ENCODE results near the gene RSAD2.

RSAD2 gene

DNA sequence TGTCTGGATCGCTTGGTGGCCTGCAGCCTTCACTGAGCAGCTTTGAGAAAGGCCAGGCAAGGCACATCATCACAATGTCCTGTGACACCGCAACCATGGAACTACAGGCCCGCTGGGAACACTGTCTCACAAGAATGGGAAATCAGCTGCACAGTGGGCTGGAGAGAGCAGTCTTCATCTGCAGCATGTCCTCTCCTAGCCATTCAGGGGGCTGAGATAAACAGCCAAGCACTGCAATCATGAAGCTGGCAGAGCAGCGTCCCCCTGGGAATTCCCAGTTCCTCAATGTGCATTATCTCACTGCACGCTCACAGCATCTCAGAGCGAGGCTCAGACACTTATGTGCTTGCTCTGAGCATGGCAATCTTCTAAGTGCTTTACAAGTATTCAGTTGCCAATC lies 13.8 kb upstream of the RSAD2 start:
- Histone ChIP-seq H3K9me3 (ENCODE audit: control insufficient read depth, low read length) (no peaks in the 10 kb centered on the region), H3K27me3 (replicated peaks; ENCODE audit: control insufficient read depth, insufficient read depth, low read length, poor library complexity, severe bottlenecking) (no peaks in the 10 kb centered on the region), H3K27ac (ENCODE audit: insufficient read depth, low read length, poor library complexity, severe bottlenecking) (no peak overlapping the region), H3K4me1 (ENCODE audit: control insufficient read depth, insufficient read depth, low read length, poor library complexity, severe bottlenecking) (no peaks in the 10 kb centered on the region), H3K36me3 (ENCODE audit: control insufficient read depth, insufficient read depth, low read length) (peaks cover 23% of the 10 kb centered on the region), H3K4me3 (ENCODE audit: insufficient read depth, low read depth, low read length, poor library complexity, severe bottlenecking) (no peak overlapping the region)
- DNase-seq = no peak

DNA sequence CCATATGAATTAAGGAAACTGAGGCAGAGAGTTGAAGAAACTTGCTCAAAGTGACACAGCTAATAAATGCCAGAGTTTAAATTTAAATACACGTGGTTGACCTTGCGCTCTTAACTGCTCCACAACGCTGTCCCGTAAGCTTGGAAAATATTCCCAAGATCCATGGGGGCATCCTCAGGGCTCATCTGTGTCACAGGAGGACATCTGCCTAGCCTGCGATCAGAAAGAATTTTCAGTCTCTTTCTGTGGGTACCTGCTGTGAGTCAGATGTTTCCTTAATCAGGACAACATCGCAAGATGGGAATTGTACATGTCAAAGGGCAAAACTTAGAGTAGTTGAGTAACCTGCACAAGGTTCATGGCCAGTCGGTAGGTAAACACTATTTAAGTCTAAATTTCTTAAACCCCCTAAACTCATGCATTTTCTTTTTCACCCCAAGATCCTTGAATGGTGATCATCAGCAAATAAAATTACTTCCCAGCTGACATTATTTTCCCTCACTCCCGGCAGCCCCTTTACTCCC lies 13.3 kb upstream of the RSAD2 start:
- Histone ChIP-seq H3K27ac (ENCODE audit: insufficient read depth, low read length, poor library complexity, severe bottlenecking) (peak overlapping the region; percentile 10), H3K4me1 (ENCODE audit: control insufficient read depth, insufficient read depth, low read length, poor library complexity, severe bottlenecking) (no peaks in the 10 kb centered on the region), H3K27me3 (replicated peaks; ENCODE audit: control insufficient read depth, insufficient read depth, low read length, poor library complexity, severe bottlenecking) (no peaks in the 10 kb centered on the region), H3K36me3 (ENCODE audit: control insufficient read depth, insufficient read depth, low read length) (peaks cover 22% of the 10 kb centered on the region), H3K4me3 (ENCODE audit: insufficient read depth, low read depth, low read length, poor library complexity, severe bottlenecking) (peak overlapping the region; percentile 78), H3K9me3 (ENCODE audit: control insufficient read depth, low read length) (no peaks in the 10 kb centered on the region)
- DNase-seq = no peak

DNA sequence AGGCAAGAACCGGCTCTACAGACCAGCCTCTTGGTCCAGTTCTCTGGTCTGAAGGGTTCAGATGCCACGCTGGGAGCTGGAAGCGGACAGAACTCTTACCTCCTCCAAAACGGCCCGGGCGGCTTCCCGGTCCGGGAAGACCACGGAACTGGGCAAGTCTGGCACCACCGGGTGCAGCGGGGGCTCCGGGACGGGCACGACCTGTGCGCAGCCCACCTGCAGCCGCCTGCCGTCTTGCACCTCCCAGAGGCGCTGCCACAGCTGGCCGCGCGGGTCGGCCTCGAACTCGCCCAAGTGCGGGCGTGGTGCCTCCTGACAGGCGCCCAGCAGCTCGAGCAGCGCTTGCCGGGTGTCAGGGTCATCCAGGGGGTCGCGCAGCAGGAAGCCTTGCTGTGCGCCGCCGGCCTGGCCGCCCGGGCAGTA lies 12.6 kb upstream of the RSAD2 start:
- H3K4me3 ChIP-seq (ENCODE audit: insufficient read depth, low read depth, low read length, poor library complexity, severe bottlenecking) = peak overlapping the region; percentile 78
- H3K9me3 ChIP-seq (ENCODE audit: control insufficient read depth, low read length) = no peaks in the 10 kb centered on the region
- H3K4me1 ChIP-seq (ENCODE audit: control insufficient read depth, insufficient read depth, low read length, poor library complexity, severe bottlenecking) = no peaks in the 10 kb centered on the region
- no peak for DNase-seq
- peak overlapping the region; percentile 10 for H3K27ac ChIP-seq (ENCODE audit: insufficient read depth, low read length, poor library complexity, severe bottlenecking)
- no peaks in the 10 kb centered on the region for H3K27me3 ChIP-seq (replicated peaks; ENCODE audit: control insufficient read depth, insufficient read depth, low read length, poor library complexity, severe bottlenecking)
- H3K36me3 ChIP-seq (ENCODE audit: control insufficient read depth, insufficient read depth, low read length) = peaks cover 16% of the 10 kb centered on the region

DNA sequence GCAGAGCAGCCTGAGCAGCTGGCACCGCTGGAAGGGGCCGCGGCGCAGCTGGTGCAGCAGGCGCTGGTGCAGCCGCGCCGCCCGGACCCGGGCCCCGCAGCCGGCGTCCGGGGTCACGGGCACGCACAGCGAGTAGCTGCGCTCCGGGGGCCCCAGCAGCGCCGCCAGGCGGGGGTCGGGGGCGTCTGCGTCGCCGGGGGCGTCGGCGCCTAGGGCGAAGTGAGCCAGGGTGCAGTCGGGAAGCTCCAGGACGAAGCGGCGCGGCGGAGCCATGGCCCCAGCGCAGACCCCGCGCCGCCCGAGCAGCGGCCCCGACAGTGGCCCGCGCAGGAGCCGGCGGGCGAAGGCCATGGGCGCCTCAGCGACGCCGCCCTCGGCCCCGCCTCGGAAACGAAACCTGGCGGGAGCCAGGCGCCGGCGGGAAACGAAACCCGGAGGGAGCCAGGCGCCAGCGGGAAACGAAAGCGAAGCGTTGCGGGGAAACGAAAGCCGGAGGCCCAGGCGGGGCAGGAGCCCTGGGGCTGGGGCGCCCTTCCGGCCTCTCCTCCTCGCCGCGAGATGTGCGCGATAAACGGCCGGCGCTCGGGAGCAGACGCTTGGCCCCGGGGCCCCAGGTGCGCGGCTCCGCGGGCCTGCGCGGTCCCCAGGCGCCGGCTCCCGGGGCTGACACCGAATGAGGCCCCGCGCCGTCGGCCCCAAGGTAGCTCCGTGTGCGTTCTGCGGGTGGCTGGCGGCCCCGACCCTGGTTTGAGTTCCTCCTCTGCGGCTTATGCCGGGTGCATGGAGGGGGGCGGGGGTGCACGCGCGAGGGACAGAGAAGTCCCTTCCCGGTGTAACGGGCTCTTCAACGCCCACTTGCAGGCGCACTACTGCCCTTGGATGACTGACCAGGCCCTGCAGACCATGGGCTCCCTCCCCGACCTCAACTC lies 12.0 kb upstream of the RSAD2 start, which contains the start of gene CMPK2:
CMPK2 (minus strand) TSS at position 562 of the 929 bp plus-strand sequence; CDS start at position 351, 211 bp downstream.
- Histone ChIP-seq H3K36me3 (ENCODE audit: control insufficient read depth, insufficient read depth, low read length) (peaks cover 11% of the 10 kb centered on the region), H3K27ac (ENCODE audit: insufficient read depth, low read length, poor library complexity, severe bottlenecking) (peak within 1 kb of the TSS; percentile 54), H3K4me3 (ENCODE audit: insufficient read depth, low read depth, low read length, poor library complexity, severe bottlenecking) (peak within 1 kb of the TSS; percentile 78), H3K9me3 (ENCODE audit: control insufficient read depth, low read length) (no peaks in the 10 kb centered on the region), H3K4me1 (ENCODE audit: control insufficient read depth, insufficient read depth, low read length, poor library complexity, severe bottlenecking) (no peaks in the 10 kb centered on the region), H3K27me3 (replicated peaks; ENCODE audit: control insufficient read depth, insufficient read depth, low read length, poor library complexity, severe bottlenecking) (no peaks in the 10 kb centered on the region)
- peak; percentile 67 to 69 (median 67) for DNase-seq

DNA sequence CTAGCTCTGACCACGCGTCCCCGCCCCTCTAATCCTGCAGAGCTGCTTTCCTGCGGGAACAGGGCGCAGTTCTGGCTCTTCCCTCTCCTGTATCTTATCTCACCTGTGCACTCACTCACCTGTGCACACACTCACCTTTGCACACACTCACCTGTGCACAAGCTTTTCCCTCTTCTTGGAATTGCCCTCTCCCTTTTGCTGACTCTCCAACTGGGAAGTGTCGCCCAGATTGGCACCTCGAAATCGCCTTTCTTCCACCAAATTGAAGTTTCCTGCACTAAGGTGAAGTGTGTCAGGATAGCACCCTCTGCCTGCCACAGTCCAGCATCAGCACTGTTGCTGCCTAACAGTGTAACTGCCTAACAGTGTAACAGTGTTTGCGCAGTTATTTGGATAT lies 11.3 kb upstream of the RSAD2 start:
- DNase-seq = no peak
- H3K27ac ChIP-seq (ENCODE audit: insufficient read depth, low read length, poor library complexity, severe bottlenecking) = peak overlapping the region; percentile 54

DNA sequence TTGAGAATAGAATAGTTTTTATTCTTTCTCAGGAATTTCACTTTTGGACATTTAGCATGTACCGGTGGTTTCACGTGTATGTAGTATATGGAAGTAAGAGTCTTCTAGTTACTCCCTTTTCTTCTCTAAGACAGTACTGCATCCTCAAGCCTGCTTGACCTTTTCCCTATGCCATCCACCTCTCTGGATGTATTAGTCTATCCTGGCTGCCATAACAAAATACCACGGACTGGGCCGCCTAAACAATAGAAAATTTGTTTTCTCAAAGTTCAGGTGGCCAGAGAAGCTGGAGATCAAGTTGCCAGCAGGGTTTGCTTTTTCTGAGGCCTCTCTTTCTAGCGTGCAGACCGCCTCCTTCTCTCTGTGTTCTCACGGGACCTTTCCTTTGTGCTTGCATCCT lies 10.6 kb upstream of the RSAD2 start:
- no peaks in the 10 kb centered on the region for H3K9me3 ChIP-seq (ENCODE audit: control insufficient read depth, low read length)
- H3K27me3 ChIP-seq (replicated peaks; ENCODE audit: control insufficient read depth, insufficient read depth, low read length, poor library complexity, severe bottlenecking) = no peaks in the 10 kb centered on the region
- no peaks in the 10 kb centered on the region for H3K4me1 ChIP-seq (ENCODE audit: control insufficient read depth, insufficient read depth, low read length, poor library complexity, severe bottlenecking)
- DNase-seq = no peak
- no peak overlapping the region for H3K27ac ChIP-seq (ENCODE audit: insufficient read depth, low read length, poor library complexity, severe bottlenecking)
- H3K36me3 ChIP-seq (ENCODE audit: control insufficient read depth, insufficient read depth, low read length) = peaks cover 2% of the 10 kb centered on the region
- H3K4me3 ChIP-seq (ENCODE audit: insufficient read depth, low read depth, low read length, poor library complexity, severe bottlenecking) = no peak overlapping the region

More for the DNA sequence above, 11.3 kb upstream of the RSAD2 start:
- H3K9me3 ChIP-seq (ENCODE audit: control insufficient read depth, low read length) = no peaks in the 10 kb centered on the region
- H3K36me3 ChIP-seq (ENCODE audit: control insufficient read depth, insufficient read depth, low read length) = peaks cover 9% of the 10 kb centered on the region
- H3K4me3 ChIP-seq (ENCODE audit: insufficient read depth, low read depth, low read length, poor library complexity, severe bottlenecking) = peak overlapping the region; percentile 78
- no peaks in the 10 kb centered on the region for H3K4me1 ChIP-seq (ENCODE audit: control insufficient read depth, insufficient read depth, low read length, poor library complexity, severe bottlenecking)
- H3K27me3 ChIP-seq (replicated peaks; ENCODE audit: control insufficient read depth, insufficient read depth, low read length, poor library complexity, severe bottlenecking) = no peaks in the 10 kb centered on the region

DNA sequence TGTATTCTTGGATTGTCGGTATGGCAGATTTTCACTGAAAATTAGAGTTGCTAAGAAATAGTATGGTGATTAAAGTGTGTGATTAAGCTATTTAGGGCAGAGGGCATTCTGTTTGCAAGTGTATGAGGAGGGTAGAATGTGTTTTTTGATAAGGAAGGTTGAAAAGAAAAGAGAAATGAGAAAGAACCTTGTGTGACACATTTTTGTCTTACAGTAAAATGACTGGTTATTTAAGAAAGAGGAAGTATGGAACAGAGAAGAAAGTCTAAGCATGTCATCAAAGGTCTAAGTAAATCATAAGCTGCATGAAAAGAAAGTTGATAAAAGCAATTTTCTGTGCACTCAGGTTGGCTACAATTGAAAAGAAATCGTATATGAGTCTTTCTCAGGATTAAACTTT lies 5.2 kb upstream of the RSAD2 start:
- no peak overlapping the region for H3K27ac ChIP-seq (ENCODE audit: insufficient read depth, low read length, poor library complexity, severe bottlenecking)
- H3K9me3 ChIP-seq (ENCODE audit: control insufficient read depth, low read length) = no peaks in the 10 kb centered on the region
- no peak for DNase-seq
- no peaks in the 10 kb centered on the region for H3K27me3 ChIP-seq (replicated peaks; ENCODE audit: control insufficient read depth, insufficient read depth, low read length, poor library complexity, severe bottlenecking)
- no peak overlapping the region for H3K4me3 ChIP-seq (ENCODE audit: insufficient read depth, low read depth, low read length, poor library complexity, severe bottlenecking)
- no peaks in the 10 kb centered on the region for H3K36me3 ChIP-seq (ENCODE audit: control insufficient read depth, insufficient read depth, low read length)
- H3K4me1 ChIP-seq (ENCODE audit: control insufficient read depth, insufficient read depth, low read length, poor library complexity, severe bottlenecking) = no peaks in the 10 kb centered on the region

DNA sequence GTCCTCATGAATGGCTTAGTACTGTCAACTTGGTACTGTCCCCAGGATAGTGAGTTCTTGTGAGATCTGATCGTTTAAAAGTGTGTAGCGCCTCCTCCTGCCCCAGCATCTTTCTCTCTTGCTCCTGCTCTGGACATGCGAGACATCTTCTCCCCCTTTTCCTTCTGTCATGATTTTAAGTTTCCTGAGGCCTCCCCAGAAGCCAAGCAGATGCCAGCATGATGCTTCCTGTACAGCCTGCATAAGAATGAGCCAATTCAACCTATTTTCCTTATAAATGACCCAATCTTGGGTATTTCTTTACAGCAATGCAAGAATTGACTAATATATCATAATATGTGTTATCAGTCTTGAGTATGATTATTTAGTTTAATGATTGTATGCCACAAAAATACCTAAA lies 3.5 kb upstream of the RSAD2 start:
- no peak overlapping the region for H3K4me3 ChIP-seq (ENCODE audit: insufficient read depth, low read depth, low read length, poor library complexity, severe bottlenecking)
- no peak overlapping the region for H3K27ac ChIP-seq (ENCODE audit: insufficient read depth, low read length, poor library complexity, severe bottlenecking)
- H3K9me3 ChIP-seq (ENCODE audit: control insufficient read depth, low read length) = no peaks in the 10 kb centered on the region
- H3K4me1 ChIP-seq (ENCODE audit: control insufficient read depth, insufficient read depth, low read length, poor library complexity, severe bottlenecking) = peaks cover 16% of the 10 kb centered on the region
- DNase-seq = no peak
- H3K27me3 ChIP-seq (replicated peaks; ENCODE audit: control insufficient read depth, insufficient read depth, low read length, poor library complexity, severe bottlenecking) = no peaks in the 10 kb centered on the region
- H3K36me3 ChIP-seq (ENCODE audit: control insufficient read depth, insufficient read depth, low read length) = no peaks in the 10 kb centered on the region

DNA sequence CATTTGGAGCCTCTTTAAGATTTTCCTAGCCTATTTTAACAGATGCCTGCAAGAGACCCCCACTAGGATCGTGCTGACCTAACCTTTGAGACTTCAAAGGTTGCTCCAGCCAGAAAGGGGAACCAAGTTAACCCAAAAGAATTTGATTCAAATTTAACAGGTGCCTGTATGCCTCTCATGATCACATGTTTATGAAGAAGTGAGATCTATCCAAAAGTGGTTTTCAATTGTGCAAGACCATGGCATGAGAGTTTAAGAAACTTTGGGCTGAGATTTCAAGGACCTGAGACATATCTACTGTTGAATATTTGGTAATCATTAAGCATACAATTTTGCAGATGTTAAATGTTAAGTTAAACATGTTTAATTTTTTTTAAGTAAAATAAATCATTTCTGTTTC lies 1.3 kb upstream of the RSAD2 start:
- H3K4me1 ChIP-seq (ENCODE audit: control insufficient read depth, insufficient read depth, low read length, poor library complexity, severe bottlenecking) = peaks cover 22% of the 10 kb centered on the region
- no peak overlapping the region for H3K27ac ChIP-seq (ENCODE audit: insufficient read depth, low read length, poor library complexity, severe bottlenecking)
- H3K36me3 ChIP-seq (ENCODE audit: control insufficient read depth, insufficient read depth, low read length) = no peaks in the 10 kb centered on the region
- H3K27me3 ChIP-seq (replicated peaks; ENCODE audit: control insufficient read depth, insufficient read depth, low read length, poor library complexity, severe bottlenecking) = no peaks in the 10 kb centered on the region
- no peaks in the 10 kb centered on the region for H3K9me3 ChIP-seq (ENCODE audit: control insufficient read depth, low read length)
- DNase-seq = no peak
- H3K4me3 ChIP-seq (ENCODE audit: insufficient read depth, low read depth, low read length, poor library complexity, severe bottlenecking) = no peak overlapping the region

DNA sequence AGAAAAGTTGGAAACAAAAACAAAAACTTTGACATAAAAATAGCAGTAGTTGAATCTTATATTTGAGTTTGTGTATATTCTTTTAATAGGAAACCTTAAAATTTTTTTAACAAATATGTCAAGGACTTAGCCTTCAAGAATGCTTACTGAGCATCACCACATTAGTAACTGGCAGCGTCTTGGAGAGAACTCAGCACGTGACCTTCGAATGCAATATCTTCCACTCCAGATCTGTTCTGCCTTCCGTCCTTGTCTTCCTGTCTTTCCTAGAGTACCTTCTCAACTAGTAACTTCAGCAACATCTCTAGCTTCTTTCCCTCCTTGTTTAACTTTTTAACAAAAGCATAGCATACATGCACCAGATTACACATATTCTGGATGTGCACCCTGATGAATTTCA lies 972 bp downstream of the RSAD2 start:
- no peaks in the 10 kb centered on the region for H3K9me3 ChIP-seq (ENCODE audit: control insufficient read depth, low read length)
- no peaks in the 10 kb centered on the region for H3K27me3 ChIP-seq (replicated peaks; ENCODE audit: control insufficient read depth, insufficient read depth, low read length, poor library complexity, severe bottlenecking)
- no peak overlapping the region for H3K4me3 ChIP-seq (ENCODE audit: insufficient read depth, low read depth, low read length, poor library complexity, severe bottlenecking)
- peaks cover 22% of the 10 kb centered on the region for H3K4me1 ChIP-seq (ENCODE audit: control insufficient read depth, insufficient read depth, low read length, poor library complexity, severe bottlenecking)
- H3K27ac ChIP-seq (ENCODE audit: insufficient read depth, low read length, poor library complexity, severe bottlenecking) = no peak overlapping the region
- H3K36me3 ChIP-seq (ENCODE audit: control insufficient read depth, insufficient read depth, low read length) = no peaks in the 10 kb centered on the region
- no peak for DNase-seq

Data from effector memory CD4-positive, alpha-beta T cell (primary cell).